CD14-positive monocyte (primary cell): ENCODE data around the gene GTF2F2. TPM values are rescaled to one million over a fixed set of nuclear protein-coding genes. Genes with fewer than 3 reads are reported as not detected.

Source experiments
- DNase-seq, 3 donors: peaks; one replicate each; pipeline ENCODE4 v3.0.0-alpha.2; 2011 to 2022
- H2AFZ ChIP-seq: 2 replicates; pipeline ENCODE4 v1.6.0; 2012; ENCODE audit warnings: mild to moderate bottlenecking, low read depth, low read length, inconsistent platforms; ENCODE audit not compliant: insufficient read depth, poor library complexity, severe bottlenecking
- H3K27ac ChIP-seq, 2 donors: 1 replicate in 1 of 2; 2 replicates in 1 of 2; pipeline ENCODE4 v1.5.1; 2012 to 2013; ENCODE audit warnings: low read length in 2 of 2, control low read depth in 1 of 2, inconsistent platforms in 1 of 2, low read depth in 1 of 2, mild to moderate bottlenecking in 1 of 2
- H3K27me3 ChIP-seq, 2 donors: one replicate each; pipeline versions ENCODE4 v1.6.0 to v1.6.1; 2011 to 2013; ENCODE audit warnings: low read length in 2 of 2; ENCODE audit not compliant: control insufficient read depth in 2 of 2, insufficient read depth in 2 of 2
- H3K36me3 ChIP-seq, 2 donors: replicated peaks in 1 of 2; 1 replicate in 1 of 2; 2 replicates in 1 of 2; pipeline versions ENCODE4 v1.5.1 to v1.6.1; 2012 to 2013; ENCODE audit warnings: low read length in 2 of 2, control low read depth in 1 of 2, inconsistent platforms in 1 of 2, mild to moderate bottlenecking in 1 of 2; ENCODE audit not compliant: insufficient read depth in 2 of 2, control insufficient read depth in 1 of 2
- H3K4me1 ChIP-seq, 2 donors: 1 replicate in 1 of 2; 2 replicates in 1 of 2; pipeline versions ENCODE4 v1.5.1 to v1.6.1; 2012 to 2013; ENCODE audit warnings: low read length in 2 of 2, control low read depth in 1 of 2, inconsistent platforms in 1 of 2, mild to moderate bottlenecking in 1 of 2, moderate library complexity in 1 of 2; ENCODE audit not compliant: insufficient read depth in 2 of 2, control insufficient read depth in 1 of 2
- H3K4me2 ChIP-seq: replicated peaks from 2 replicates; pipeline ENCODE3; 2012; ENCODE audit warnings: low read length, moderate library complexity, mild to moderate bottlenecking; ENCODE audit not compliant: poor library complexity, severe bottlenecking; ENCODE audit errors: extremely low read depth
- H3K4me3 ChIP-seq, 3 experiments: fragments of 200-600 bp in 1 of 3; sonication (generic) in 1 of 3; replicated peaks in 1 of 3; 1 replicate in 2 of 3; 2 replicates in 1 of 3; pipeline ENCODE4 v1.5.1; 2011 to 2013; ENCODE audit warnings: low read length in 3 of 3, mild to moderate bottlenecking in 3 of 3, control low read depth in 2 of 3, low read depth in 2 of 3, inconsistent platforms in 1 of 3, moderate library complexity in 1 of 3
- H3K79me2 ChIP-seq: 2 replicates; pipeline ENCODE4 v1.6.0; 2012; ENCODE audit warnings: mild to moderate bottlenecking, control low read depth, inconsistent platforms, low read length, moderate library complexity; ENCODE audit not compliant: insufficient read depth
- H3K9ac ChIP-seq: 2 replicates; pipeline ENCODE4 v1.6.0; 2017; ENCODE audit warnings: low read length, mild to moderate bottlenecking; ENCODE audit not compliant: insufficient read depth, poor library complexity, severe bottlenecking
- H3K9me3 ChIP-seq, 2 donors: replicated peaks in 1 of 2; 1 replicate in 1 of 2; 2 replicates in 1 of 2; pipeline versions ENCODE4 v1.5.1 to v1.6.1; 2012 to 2013; ENCODE audit warnings: low read length in 2 of 2, control low read depth in 1 of 2; ENCODE audit not compliant: control insufficient read depth in 1 of 2, insufficient read depth in 1 of 2
- H4K20me1 ChIP-seq: 2 replicates; pipeline ENCODE4 v1.6.0; 2012; ENCODE audit warnings: mild to moderate bottlenecking, low read length, control low read depth, moderate library complexity; ENCODE audit not compliant: insufficient read depth
- H3K27ac Mint-ChIP-seq, 7 donors: one replicate each; pipeline ENCODE4 v1.8.0; 2020; ENCODE audit warnings: mild to moderate bottlenecking in 7 of 7, mixed read lengths in 7 of 7, moderate library complexity in 6 of 7, inconsistent platforms in 2 of 7
- H3K27me3 Mint-ChIP-seq, 3 donors: one replicate each; pipeline ENCODE4 v1.8.0; 2021 to 2022; ENCODE audit warnings: low read depth in 3 of 3, mild to moderate bottlenecking in 3 of 3, mixed read lengths in 3 of 3, moderate library complexity in 3 of 3, inconsistent platforms in 1 of 3
- H3K36me3 Mint-ChIP-seq, 2 donors: one replicate each; pipeline ENCODE4 v1.8.0; 2020; ENCODE audit warnings: mixed read lengths in 2 of 2, inconsistent platforms in 1 of 2, mild to moderate bottlenecking in 1 of 2
- H3K4me1 Mint-ChIP-seq: one replicate; pipeline ENCODE4 v1.8.0; 2020; ENCODE audit warnings: mild to moderate bottlenecking, mixed read lengths
- H3K4me3 Mint-ChIP-seq, 2 donors: one replicate each; pipeline ENCODE4 v1.8.0; 2020; ENCODE audit warnings: mild to moderate bottlenecking in 2 of 2, mixed read lengths in 2 of 2, moderate library complexity in 1 of 2
- H3K9me3 Mint-ChIP-seq, 7 donors: one replicate each; pipeline ENCODE4 v1.8.0; 2020 to 2022; ENCODE audit warnings: mixed read lengths in 7 of 7, mild to moderate bottlenecking in 6 of 7, moderate library complexity in 6 of 7, inconsistent platforms in 2 of 7
- WGBS: methylation state at CpG from one replicate; pipeline ENCODE4 v1.1.5; 2013; ENCODE audit warnings: missing lambda C conversion rate; ENCODE audit not compliant: insufficient coverage; 5-methylcytosine and 5-hydroxymethylcytosine counted together
- intact Hi-C, 2 donors: fragments of 100-400 bp; cut with micrococcal nuclease; formaldehyde crosslinking; loops; one replicate each; pipeline versions ENCODE4 v1.15.0 to v1.15.1; 2023
- polyA plus RNA-seq, 3 donors: library from polyadenylated mRNA; depleted of rRNA in 1 of 3; unstranded in 2 of 3; stranded (reverse) in 1 of 3; fragments of 300-500 nt in 2 of 3; fragments of >200 nt in 1 of 3; fragmentation: Illumina TruSeq in 2 of 3; gene quantifications; 1 replicate in 2 of 3; 2 replicates in 1 of 3; pipeline ENCODE4 v1.2.3, GENCODE V29; 2012 to 2021
- TF ChIP-seq, protein P1 (sequence below): fragments of 200-600 bp; IDR thresholded peaks from one replicate; pipeline ENCODE4 v1.8.0; 2022; ENCODE audit warnings: antibody characterized with exemption, mild to moderate bottlenecking

The GTF2F2 gene
- polyA plus RNA-seq, 3 donors = 8.1 to 10.4 (median 8.5) TPM

DNA sequence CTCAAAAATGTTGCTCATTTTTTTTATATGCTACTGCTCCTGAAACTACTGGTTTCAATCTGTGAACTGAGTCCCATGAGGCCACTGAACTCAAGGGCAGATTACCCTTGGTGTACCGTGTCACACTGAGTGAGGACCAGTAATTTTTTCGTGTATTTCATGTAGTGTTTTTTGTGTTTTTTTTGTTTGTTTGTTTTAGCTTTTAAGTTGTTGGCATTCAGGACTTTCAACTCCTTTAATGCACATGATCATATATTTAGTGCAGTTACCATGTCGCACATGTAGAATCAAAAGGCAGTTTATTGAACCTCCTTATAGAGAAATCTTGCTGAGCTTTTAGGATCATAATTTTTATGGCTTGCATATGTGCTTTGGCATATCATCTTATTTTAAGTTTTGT, 162.7 kb downstream of the GTF2F2 start:
- Histone ChIP-seq H3K4me1 (no peaks in the 10 kb centered on the region), H2AFZ (no peak overlapping the region), H4K20me1 (no peaks in the 10 kb centered on the region), H3K27ac (no peak overlapping the region), H3K4me2 (no peak overlapping the region), H3K36me3 (peaks cover 12 to 37% of the 10 kb centered on the region in 2 donors), H3K27me3 (no peaks in the 10 kb centered on the region), H3K4me3 (no peak overlapping the region), H3K79me2 (no peaks in the 10 kb centered on the region), H3K9ac (no peak overlapping the region), H3K9me3 (no peaks in the 10 kb centered on the region)
- TF ChIP-seq, protein P1, sequence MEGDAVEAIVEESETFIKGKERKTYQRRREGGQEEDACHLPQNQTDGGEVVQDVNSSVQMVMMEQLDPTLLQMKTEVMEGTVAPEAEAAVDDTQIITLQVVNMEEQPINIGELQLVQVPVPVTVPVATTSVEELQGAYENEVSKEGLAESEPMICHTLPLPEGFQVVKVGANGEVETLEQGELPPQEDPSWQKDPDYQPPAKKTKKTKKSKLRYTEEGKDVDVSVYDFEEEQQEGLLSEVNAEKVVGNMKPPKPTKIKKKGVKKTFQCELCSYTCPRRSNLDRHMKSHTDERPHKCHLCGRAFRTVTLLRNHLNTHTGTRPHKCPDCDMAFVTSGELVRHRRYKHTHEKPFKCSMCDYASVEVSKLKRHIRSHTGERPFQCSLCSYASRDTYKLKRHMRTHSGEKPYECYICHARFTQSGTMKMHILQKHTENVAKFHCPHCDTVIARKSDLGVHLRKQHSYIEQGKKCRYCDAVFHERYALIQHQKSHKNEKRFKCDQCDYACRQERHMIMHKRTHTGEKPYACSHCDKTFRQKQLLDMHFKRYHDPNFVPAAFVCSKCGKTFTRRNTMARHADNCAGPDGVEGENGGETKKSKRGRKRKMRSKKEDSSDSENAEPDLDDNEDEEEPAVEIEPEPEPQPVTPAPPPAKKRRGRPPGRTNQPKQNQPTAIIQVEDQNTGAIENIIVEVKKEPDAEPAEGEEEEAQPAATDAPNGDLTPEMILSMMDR = no peak
- DNase-seq = no peak
- H3K9me3 Mint-ChIP-seq = peaks cover 0 to 3% (median 0%) of the 10 kb centered on the region in 7 donors
- no CpG with 5 or more reads among the region's 3 CpGs for WGBS
- H3K4me1 Mint-ChIP-seq = peaks cover 5% of the 10 kb centered on the region
- H3K27me3 Mint-ChIP-seq = peaks cover 0 to 1% (median 0%) of the 10 kb centered on the region in 3 donors
- peak overlapping the region in 1 of 7 donors; percentile 68 for H3K27ac Mint-ChIP-seq
- intact Hi-C loops = no loop called here
- no peak overlapping the region for H3K4me3 Mint-ChIP-seq
- H3K36me3 Mint-ChIP-seq = peaks cover 35 to 45% of the 10 kb centered on the region in 2 donors

DNA sequence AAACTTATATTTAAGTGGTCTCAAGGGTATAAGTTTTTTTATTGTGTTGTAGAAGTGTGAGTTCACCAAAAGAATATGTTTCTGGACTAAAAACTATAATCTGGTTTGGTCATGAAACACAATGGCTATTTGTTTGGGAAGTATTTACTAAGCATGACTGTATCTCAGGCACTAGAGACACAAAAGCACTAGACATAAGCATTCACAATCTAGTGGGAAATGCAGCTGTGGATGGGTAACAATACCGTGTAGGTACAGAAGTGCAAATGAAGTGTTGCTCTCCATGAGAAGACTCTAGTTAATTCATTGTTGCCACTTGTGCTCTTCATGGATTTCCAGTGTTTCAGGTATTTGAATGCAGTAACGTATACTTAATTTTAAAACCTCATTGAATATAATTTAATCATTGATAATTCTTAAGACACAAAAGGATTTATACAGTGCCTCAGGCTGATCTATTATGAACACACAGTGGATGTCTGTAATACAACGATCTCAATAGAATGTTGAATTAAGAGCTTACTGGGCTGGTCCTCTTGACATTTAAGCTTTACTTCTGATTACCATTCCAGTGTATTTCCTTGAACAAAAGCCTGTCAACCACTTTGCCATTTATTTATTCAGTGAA, 169.7 kb downstream of the GTF2F2 start:
- Mint-ChIP-seq H3K4me3 (no peak overlapping the region), H3K27ac (no peak overlapping the region), H3K36me3 (peaks cover 17 to 30% of the 10 kb centered on the region in 2 donors), H3K27me3 (peaks cover 0 to 2% (median 0%) of the 10 kb centered on the region in 3 donors), H3K9me3 (no peaks in the 10 kb centered on the region), H3K4me1 (no peaks in the 10 kb centered on the region)
- Histone ChIP-seq H3K36me3 (peaks cover 2 to 22% of the 10 kb centered on the region in 2 donors), H3K27me3 (no peaks in the 10 kb centered on the region), H3K4me2 (no peak overlapping the region), H3K4me1 (no peaks in the 10 kb centered on the region), H3K9ac (no peak overlapping the region), H3K4me3 (no peak overlapping the region), H4K20me1 (no peaks in the 10 kb centered on the region), H3K27ac (no peak overlapping the region), H3K9me3 (no peaks in the 10 kb centered on the region), H3K79me2 (no peaks in the 10 kb centered on the region), H2AFZ (no peak overlapping the region)
- no peak for DNase-seq
- intact Hi-C loops = no loop called here
- TF ChIP-seq, protein P1 = no peak
- no CpG with 5 or more reads among the region's 3 CpGs for WGBS
